OCI-LY3 (cell line): Measurements from ENCODE around the gene WDR27.

Experiments used
- CTCF ChIP-seq: fragments of 200-600, 300-600 bp; sonication (generic); IDR thresholded peaks from 2 replicates; pipeline ENCODE4 v1.5.1; 2014; ENCODE audit warnings: antibody characterized with exemption, low read length, low read depth
- EZH2phosphoT487 ChIP-seq: fragments of 200-600 bp; shearing (Covaris generic); IDR thresholded peaks from 2 replicates; pipeline ENCODE4 v1.6.1; 2018; ENCODE audit warnings: antibody characterized with exemption, mixed run types, low read depth

- TF ChIP-seq CTCF: no peak
- TF ChIP-seq EZH2phosphoT487: no peak
These were observed 123.9 kb downstream of the WDR27 start for GRCh38 chr6:169577974-169578373.
